GM06990 (cell line): ENCODE measurements around the gene CEP135.

Experiments
- DNase-seq: peaks from one replicate; pipeline ENCODE4 v3.0.0-alpha.2; 2011; ENCODE audit not compliant: insufficient read length; ENCODE audit errors: extremely low read depth
- H3K27me3 ChIP-seq: replicated peaks from 2 replicates; pipeline ENCODE4 v1.6.0; 2011; ENCODE audit warnings: low read length; ENCODE audit not compliant: control insufficient read depth, insufficient read depth
- H3K36me3 ChIP-seq: 2 replicates; pipeline ENCODE4 v1.5.1; 2011; ENCODE audit warnings: low read length; ENCODE audit not compliant: control insufficient read depth, insufficient read depth
- H3K4me3 ChIP-seq: replicated peaks from 2 replicates; pipeline ENCODE4 v1.5.1; 2011; ENCODE audit warnings: low read depth, mild to moderate bottlenecking, control low read depth, low read length
- TF ChIP-seq, protein P1 (sequence below): IDR thresholded peaks from 2 replicates; pipeline ENCODE4 v1.5.1; 2011; ENCODE audit warnings: low read length, control low read depth, mild to moderate bottlenecking, inconsistent platforms; ENCODE audit not compliant: insufficient read depth, poor library complexity, severe bottlenecking

CEP135 gene

DNA sequence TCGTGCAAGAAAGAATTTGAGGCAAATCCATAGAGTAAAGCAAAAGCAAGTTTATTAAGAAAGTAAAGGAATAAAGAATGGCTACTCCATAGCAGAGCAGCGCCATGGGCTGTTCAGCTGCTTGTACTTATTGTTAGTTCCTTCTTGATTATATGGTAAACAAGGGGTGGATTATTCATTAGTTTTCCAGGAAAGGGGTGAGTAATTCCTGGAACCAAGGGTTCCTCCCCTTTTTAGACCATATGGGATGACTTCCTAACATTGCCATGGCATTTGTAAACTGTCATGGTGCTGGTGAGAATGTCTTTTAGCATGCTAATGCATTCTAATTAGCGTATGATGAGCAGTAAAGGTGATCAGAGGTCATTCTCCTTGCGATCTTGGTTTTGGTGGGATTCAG lies 23.5 kb upstream of the CEP135 start:
- no peak overlapping the region for H3K4me3 ChIP-seq
- TF ChIP-seq, protein P1, sequence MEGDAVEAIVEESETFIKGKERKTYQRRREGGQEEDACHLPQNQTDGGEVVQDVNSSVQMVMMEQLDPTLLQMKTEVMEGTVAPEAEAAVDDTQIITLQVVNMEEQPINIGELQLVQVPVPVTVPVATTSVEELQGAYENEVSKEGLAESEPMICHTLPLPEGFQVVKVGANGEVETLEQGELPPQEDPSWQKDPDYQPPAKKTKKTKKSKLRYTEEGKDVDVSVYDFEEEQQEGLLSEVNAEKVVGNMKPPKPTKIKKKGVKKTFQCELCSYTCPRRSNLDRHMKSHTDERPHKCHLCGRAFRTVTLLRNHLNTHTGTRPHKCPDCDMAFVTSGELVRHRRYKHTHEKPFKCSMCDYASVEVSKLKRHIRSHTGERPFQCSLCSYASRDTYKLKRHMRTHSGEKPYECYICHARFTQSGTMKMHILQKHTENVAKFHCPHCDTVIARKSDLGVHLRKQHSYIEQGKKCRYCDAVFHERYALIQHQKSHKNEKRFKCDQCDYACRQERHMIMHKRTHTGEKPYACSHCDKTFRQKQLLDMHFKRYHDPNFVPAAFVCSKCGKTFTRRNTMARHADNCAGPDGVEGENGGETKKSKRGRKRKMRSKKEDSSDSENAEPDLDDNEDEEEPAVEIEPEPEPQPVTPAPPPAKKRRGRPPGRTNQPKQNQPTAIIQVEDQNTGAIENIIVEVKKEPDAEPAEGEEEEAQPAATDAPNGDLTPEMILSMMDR: no peak
- no peaks in the 10 kb centered on the region for H3K27me3 ChIP-seq
- DNase-seq: no peak
- no peaks in the 10 kb centered on the region for H3K36me3 ChIP-seq

DNA sequence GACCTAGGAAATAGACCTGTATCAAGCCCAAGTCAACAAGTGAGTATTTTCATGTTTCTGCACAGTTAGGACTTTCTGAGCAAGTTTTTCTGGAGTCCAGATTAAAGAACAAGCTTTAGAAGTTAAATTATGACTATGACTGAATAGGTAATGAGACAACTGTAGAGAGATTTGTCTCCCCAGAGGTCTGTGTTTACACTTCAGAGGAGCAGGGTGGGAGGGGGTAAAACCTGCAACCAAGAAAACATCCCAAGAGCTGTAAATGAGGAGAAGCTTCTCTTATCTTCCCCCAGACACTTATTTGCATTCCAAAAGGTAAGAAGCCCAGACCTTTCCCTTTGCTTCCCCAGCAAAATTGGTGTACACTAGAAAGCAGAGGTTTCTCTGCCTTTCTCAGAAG lies 22.1 kb upstream of the CEP135 start:
- H3K27me3 ChIP-seq: no peaks in the 10 kb centered on the region
- DNase-seq: no peak
- H3K36me3 ChIP-seq: no peaks in the 10 kb centered on the region
- no peak overlapping the region for H3K4me3 ChIP-seq
- TF ChIP-seq, protein P1: no peak

DNA sequence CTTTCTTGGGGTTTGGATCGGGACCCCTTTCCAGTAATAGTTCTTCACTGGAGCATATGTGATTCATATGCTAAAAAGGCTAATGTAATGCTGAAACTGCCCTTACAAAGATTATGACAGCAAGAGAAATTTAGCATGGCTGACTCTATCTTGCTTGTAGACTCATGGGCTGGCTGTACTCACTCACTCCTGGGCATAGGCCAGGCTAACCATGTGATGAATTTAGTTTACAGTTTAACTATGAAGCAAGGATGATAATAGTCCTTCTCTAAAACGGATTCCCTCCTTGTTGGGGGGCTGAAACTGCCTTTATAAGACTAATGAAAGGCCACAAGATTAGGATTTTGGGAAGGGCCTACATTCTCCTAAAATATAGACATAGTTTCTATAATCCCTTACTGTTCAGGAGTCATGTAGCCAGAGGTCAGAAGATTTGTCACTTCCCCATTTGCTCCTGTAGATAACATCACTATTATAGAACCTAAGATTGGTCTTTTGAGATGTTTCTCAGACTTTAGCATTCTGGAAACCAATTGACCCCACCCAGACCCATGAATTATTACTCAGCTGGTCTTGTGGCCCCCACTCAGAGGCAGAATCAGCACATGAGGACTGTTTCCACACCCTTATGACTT lies 20.8 kb upstream of the CEP135 start:
- DNase-seq: no peak
- H3K36me3 ChIP-seq: no peaks in the 10 kb centered on the region
- no peak overlapping the region for H3K4me3 ChIP-seq
- TF ChIP-seq, protein P1: no peak
- H3K27me3 ChIP-seq: no peaks in the 10 kb centered on the region

DNA sequence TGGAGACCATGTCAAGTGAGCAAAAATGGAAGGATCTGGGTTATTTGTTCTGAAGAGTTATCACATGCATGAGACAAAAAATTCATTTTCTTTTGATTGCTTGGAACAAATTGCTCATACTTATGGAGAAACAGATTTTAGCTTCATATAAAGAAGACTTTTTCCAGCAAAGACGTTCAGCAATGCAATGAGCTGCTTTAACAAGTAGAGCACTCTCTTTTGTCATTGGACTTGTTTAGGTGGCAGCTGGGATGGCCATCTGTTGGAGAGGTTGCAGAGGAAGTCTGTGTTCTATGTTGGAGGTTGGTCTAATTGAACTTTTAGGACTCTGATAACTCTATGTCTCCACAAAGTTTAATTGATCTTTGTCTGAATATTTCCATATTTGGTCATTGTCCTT lies 19.9 kb upstream of the CEP135 start:
- Histone ChIP-seq H3K27me3 (no peaks in the 10 kb centered on the region), H3K4me3 (no peak overlapping the region), H3K36me3 (no peaks in the 10 kb centered on the region)
- TF ChIP-seq, protein P1: no peak
- DNase-seq: no peak

DNA sequence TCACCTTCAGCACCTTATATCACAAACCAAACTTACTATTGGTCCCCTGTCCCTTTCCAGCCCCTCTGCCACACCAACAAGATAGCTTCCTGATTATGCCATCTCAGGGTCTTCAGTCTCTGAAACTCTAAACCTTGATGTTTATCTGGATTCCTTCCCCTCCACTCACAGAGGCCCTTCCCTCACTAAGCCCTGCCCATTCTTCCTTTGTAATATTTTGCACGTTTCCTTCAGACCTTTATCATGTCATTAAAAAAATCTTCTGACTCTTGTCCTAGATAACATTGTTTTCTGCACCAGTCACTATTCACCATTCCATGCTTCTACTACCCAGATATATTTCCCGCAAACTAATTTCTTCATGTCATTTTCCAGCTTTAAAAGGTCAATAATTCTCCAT lies 17.7 kb upstream of the CEP135 start:
- TF ChIP-seq, protein P1: no peak
- no peak for DNase-seq
- H3K4me3 ChIP-seq: no peak overlapping the region

DNA sequence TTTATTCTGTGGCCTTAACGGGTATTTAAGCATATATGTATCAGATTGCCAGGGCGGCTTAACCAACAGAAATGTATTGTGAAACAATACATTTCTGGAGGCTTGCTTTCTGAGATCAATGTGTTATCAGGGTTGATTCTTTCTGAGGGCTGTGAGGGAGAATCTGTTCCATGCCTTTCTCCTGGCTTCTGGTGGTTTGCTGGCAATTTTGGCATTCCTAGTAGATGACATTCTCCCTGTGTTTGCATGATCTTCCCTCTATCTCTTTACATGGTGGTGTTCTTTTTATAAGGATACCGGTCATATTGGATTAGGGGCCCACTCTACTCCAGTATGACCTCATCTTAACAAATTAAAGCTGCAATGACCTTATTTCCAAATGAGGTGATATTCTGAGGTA lies 16.9 kb upstream of the CEP135 start:
- TF ChIP-seq, protein P1: no peak
- H3K4me3 ChIP-seq: no peak overlapping the region
- no peaks in the 10 kb centered on the region for H3K36me3 ChIP-seq
- DNase-seq: no peak
- no peaks in the 10 kb centered on the region for H3K27me3 ChIP-seq

More for the DNA sequence above, 17.7 kb upstream of the CEP135 start:
- Histone ChIP-seq H3K27me3 (no peaks in the 10 kb centered on the region), H3K36me3 (no peaks in the 10 kb centered on the region)
